Left lung (tissue), 10 donors: Measurements from ENCODE around the gene FBXO42. TPM values are rescaled to one million over a fixed set of nuclear protein-coding genes. Genes with fewer than 3 reads are reported as not detected.

ENCODE experiments used
- ATAC-seq: fragments of 200-7000 bp; cut with Tn5 transposase; one replicate; pipeline ENCODE4 v1.9.1; 2020; ENCODE audit warnings: moderate library complexity
- DNase-seq, 4 donors: peaks; one replicate each; pipeline ENCODE4 v3.0.0-alpha.2; 2013 to 2020
- H3K27ac ChIP-seq, 2 donors: fragments of 200-600 bp; sonication (generic) in 1 of 2; one replicate each; pipeline versions ENCODE4 v1.5.0 to v1.8.0; 2020 to 2021
- H3K27me3 ChIP-seq, 2 donors: fragments of 200-600 bp; sonication (generic) in 1 of 2; one replicate each; pipeline versions ENCODE4 v1.5.0 to v1.8.0; 2020 to 2021
- H3K36me3 ChIP-seq, 2 donors: fragments of 200-600 bp; sonication (generic) in 1 of 2; one replicate each; pipeline versions ENCODE4 v1.5.0 to v1.8.0; 2020 to 2021
- H3K4me1 ChIP-seq, 2 donors: fragments of 200-600 bp; one replicate each; pipeline ENCODE4 v1.8.0; 2021
- H3K4me3 ChIP-seq, 2 donors: fragments of 200-600 bp; sonication (generic) in 1 of 2; one replicate each; pipeline versions ENCODE4 v1.5.0 to v1.8.0; 2020 to 2021; ENCODE audit warnings: mild to moderate bottlenecking in 1 of 2
- H3K9me3 ChIP-seq, 2 donors: fragments of 200-600 bp; sonication (generic) in 1 of 2; one replicate each; pipeline versions ENCODE4 v1.5.0 to v1.8.0; 2020 to 2021
- intact Hi-C, 2 donors: fragments of 100-400 bp; cut with DNase I; formaldehyde crosslinking; loops; one replicate each; pipeline versions ENCODE4 v1.11.2 to v1.14.2; 2022
- polyA plus RNA-seq, 6 donors: library from polyadenylated mRNA; unstranded; fragments of 120-200 nt; gene quantifications; one replicate each; pipeline ENCODE4 v1.2.1, GENCODE V29; 2013; ENCODE audit not compliant: insufficient read length in 6 of 6
- total RNA-seq, 2 donors: library from RNA; stranded (reverse); fragmentation: NEBNext Ultra II Directional; extraction: Animal tissue kit (Norgen Biotek cat#: 25700); gene quantifications; one replicate each; pipeline ENCODE4 v1.2.1, GENCODE V29; 2021
- TF ChIP-seq, protein P1 (sequence below), 2 donors: fragments of 200-600 bp; sonication (generic) in 1 of 2; IDR thresholded peaks; one replicate each; pipeline versions ENCODE4 v1.5.0 to v1.8.0; 2021; ENCODE audit warnings: antibody characterized with exemption in 2 of 2
- donor health status: DM: no; HTN: yes; CAD: no.
- donor health status: DM: no; HTN: no; CAD: no.

Gene FBXO42
- total and polyA plus RNA-seq, 8 donors = 18.8 to 22.4 (median 21.1) TPM

DNA sequence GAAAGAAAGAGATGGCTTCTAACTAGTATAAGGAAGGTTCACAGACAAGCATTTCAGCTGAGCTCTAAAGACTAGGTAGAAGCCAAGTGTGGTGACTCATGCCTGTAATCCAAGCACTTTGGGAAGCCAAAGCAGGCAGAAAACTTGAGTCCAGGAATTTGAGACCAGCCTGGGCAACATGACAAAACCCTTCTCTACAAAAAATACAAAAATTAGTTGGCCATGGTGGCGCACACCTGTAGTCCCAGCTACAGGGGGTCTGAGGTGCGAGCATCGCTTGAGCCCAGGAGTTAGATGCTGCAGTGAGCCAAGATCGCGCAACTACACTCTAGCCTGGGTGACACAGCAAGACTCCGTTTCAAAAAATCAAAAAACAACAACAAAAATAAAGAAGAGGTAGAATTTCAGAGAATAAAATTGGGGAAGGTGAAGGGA lies 27.8 kb downstream of the FBXO42 start:
- Histone ChIP-seq H3K4me3 (no peak overlapping the region), H3K27me3 (no peaks in the 10 kb centered on the region), H3K27ac (no peak overlapping the region), H3K4me1 (peaks cover 0 to 28% of the 10 kb centered on the region in 2 donors), H3K9me3 (no peaks in the 10 kb centered on the region), H3K36me3 (no peaks in the 10 kb centered on the region)
- DNase-seq = no peak
- ATAC-seq = peak; percentile 92
- intact Hi-C loops = no loop called here
- TF ChIP-seq, protein P1, sequence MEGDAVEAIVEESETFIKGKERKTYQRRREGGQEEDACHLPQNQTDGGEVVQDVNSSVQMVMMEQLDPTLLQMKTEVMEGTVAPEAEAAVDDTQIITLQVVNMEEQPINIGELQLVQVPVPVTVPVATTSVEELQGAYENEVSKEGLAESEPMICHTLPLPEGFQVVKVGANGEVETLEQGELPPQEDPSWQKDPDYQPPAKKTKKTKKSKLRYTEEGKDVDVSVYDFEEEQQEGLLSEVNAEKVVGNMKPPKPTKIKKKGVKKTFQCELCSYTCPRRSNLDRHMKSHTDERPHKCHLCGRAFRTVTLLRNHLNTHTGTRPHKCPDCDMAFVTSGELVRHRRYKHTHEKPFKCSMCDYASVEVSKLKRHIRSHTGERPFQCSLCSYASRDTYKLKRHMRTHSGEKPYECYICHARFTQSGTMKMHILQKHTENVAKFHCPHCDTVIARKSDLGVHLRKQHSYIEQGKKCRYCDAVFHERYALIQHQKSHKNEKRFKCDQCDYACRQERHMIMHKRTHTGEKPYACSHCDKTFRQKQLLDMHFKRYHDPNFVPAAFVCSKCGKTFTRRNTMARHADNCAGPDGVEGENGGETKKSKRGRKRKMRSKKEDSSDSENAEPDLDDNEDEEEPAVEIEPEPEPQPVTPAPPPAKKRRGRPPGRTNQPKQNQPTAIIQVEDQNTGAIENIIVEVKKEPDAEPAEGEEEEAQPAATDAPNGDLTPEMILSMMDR (IDR thresholded peaks at IDR 0.05) = no peak

DNA sequence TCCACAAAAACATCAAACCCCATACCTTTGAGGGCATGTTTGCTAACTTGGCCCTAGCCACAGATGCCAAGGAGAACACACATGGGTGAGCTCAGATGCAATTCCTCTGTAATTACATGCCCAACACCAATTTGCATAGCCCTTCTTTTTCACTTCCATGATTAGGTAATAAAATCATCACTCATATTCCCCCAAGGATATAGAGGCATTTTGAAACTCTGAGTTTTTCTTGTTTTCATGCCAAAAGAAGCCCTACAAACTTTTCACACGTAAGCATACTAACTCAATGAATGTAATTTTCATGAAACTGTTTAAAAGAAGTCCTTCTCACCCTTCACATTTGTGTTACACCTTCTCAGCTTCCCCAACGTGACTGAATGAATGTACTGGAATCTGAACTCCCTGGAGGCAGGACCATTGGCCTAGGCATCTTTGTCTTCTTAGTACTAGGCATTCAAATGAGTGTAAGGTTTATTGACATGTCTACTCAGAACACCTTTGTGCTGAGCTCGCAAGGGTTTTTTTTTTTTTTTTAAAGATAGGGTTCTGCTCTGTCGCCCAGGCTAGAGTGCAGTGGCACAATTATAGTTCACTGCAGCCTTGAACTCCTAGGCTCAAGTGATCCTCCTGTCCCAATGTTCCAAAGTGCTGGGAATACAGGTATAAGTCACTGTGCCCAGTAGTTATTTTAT lies 31.0 kb downstream of the FBXO42 start:
- Histone ChIP-seq H3K9me3 (no peaks in the 10 kb centered on the region), H3K27me3 (no peaks in the 10 kb centered on the region), H3K27ac (no peak overlapping the region), H3K36me3 (no peaks in the 10 kb centered on the region), H3K4me1 (peaks cover 0 to 37% of the 10 kb centered on the region in 2 donors), H3K4me3 (no peak overlapping the region)
- intact Hi-C loops = no loop called here
- DNase-seq = no peak
- TF ChIP-seq, protein P1 (IDR thresholded peaks at IDR 0.05) = no peak
- ATAC-seq = no peak

DNA sequence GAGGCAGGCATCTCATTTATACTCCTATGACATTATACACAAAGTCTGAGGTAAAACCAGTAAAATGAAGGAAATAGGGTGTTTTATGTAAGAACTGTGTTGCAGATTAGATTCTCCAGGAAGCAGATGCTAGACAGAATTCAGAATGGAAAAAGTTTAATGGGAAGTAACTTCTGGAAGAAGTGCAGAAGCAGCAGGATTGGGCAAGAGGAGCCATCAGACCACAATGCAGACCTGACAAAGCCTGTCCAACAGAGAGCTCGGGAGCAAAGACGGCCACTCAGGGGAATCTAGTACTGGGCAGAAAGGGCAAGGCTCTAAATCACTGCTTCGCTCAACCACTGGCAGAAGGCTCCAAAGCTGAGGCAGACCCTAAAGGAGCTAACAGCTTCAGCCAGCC lies 33.7 kb downstream of the FBXO42 start:
- Histone ChIP-seq H3K4me1 (peaks cover 0 to 32% of the 10 kb centered on the region in 2 donors), H3K4me3 (no peak overlapping the region), H3K27me3 (no peaks in the 10 kb centered on the region), H3K27ac (no peak overlapping the region), H3K9me3 (no peaks in the 10 kb centered on the region), H3K36me3 (peaks cover 0 to 19% of the 10 kb centered on the region in 2 donors)
- peak in 2 of 4 donors; percentile 28 to 45 for DNase-seq
- TF ChIP-seq, protein P1 (IDR thresholded peaks at IDR 0.05) = no peak
- peak; percentile 54 for ATAC-seq
- intact Hi-C loops = no loop called here

DNA sequence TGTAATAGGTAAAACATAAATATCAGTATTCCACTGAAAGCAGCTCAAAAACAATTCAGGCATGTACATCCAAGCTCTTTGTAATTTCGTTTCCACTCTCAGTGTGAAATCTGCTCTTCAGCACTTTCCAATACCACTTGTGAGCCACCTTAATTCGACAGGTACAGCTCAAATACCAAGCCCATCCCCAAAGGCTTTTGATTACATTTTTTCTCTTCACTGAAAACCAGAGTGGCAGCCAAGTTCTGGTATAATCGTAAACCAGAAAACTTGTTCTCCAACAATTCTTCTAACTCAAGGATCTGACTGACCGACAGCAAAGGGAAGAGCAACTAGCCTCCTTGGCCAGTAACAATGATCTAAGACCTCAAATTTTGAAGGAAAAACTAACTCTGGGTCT lies 36.8 kb downstream of the FBXO42 start:
- Histone ChIP-seq H3K4me1 (peaks cover 0 to 32% of the 10 kb centered on the region in 2 donors), H3K4me3 (no peak overlapping the region), H3K27ac (peak overlapping the region in 1 of 2 donors; percentile 5), H3K36me3 (peaks cover 0 to 50% of the 10 kb centered on the region in 2 donors), H3K9me3 (no peaks in the 10 kb centered on the region), H3K27me3 (no peaks in the 10 kb centered on the region)
- DNase-seq (no peak), ATAC-seq (peak; percentile 80)
- intact Hi-C loops = no loop called here
- TF ChIP-seq, protein P1 (IDR thresholded peaks at IDR 0.05) = no peak

DNA sequence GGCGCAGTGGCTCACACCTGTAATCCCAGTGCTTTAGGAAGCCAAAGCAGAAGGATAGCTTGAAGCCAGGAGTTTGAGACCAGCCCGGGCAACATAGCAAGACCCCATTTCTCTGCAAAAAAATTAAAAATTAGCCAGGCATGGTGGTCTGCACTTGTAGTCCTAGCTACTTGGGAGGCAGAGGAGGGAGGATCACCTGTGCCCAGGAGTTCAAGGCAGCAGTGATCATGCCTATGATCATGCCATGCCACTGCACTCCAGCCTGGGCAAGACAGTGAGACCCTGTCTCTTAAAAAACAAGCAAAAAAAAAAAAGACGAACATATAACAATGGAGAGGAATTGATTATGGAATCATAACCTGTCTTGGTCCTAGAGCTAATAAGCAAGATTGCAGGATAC lies 45.1 kb downstream of the FBXO42 start:
- DNase-seq = no peak
- Histone ChIP-seq H3K4me1 (no peaks in the 10 kb centered on the region), H3K36me3 (peaks cover 0 to 93% of the 10 kb centered on the region in 2 donors), H3K27ac (no peak overlapping the region), H3K4me3 (no peak overlapping the region), H3K9me3 (no peaks in the 10 kb centered on the region), H3K27me3 (no peaks in the 10 kb centered on the region)
- TF ChIP-seq, protein P1 (IDR thresholded peaks at IDR 0.05) = no peak
- no peak for ATAC-seq
- intact Hi-C loops = no loop called here
